Activated CD8-positive, alpha-beta T cell treated with anti-CD3 and anti-CD28 coated beads, Interleukin-2, amount 10 ng/mL, durations not matched to agents 7 days and 5 days (primary cell): ENCODE data around the gene HLA-DRA. TPM values are rescaled to one million over a fixed set of nuclear protein-coding genes. Genes with fewer than 3 reads are reported as not detected.
"Not testable (repeated sequence)": the region's sequence is repeated elsewhere in the genome, so short reads cannot be mapped to it uniquely, and the experiment has no call there.

Source experiments
- ATAC-seq: fragments of 150-1000 bp; cut with Tn5 transposase; one replicate; pipeline ENCODE4 v1.10.0; 2021; ENCODE audit warnings: moderate library complexity
- CTCF ChIA-PET: fragments of 350-600 bp; sonication (Branson Sonifier 250); formaldehyde crosslinking; loops from one replicate; lab custom pipeline; 2021; ENCODE audit warnings: antibody characterized with exemption; lab: Charles Lee
- POLR2A ChIA-PET: fragments of 350-600 bp; sonication (Branson Sonifier 250); formaldehyde crosslinking; loops from one replicate; lab custom pipeline; 2021; ENCODE audit warnings: antibody characterized with exemption; lab: Charles Lee
- DNase-seq: peaks from one replicate; pipeline ENCODE4 v3.0.0-alpha.2; 2020
- H3K27ac Mint-ChIP-seq: one replicate; pipeline ENCODE4 v1.8.0; 2021; ENCODE audit warnings: mild to moderate bottlenecking, mixed read lengths
- H3K27me3 Mint-ChIP-seq: one replicate; pipeline ENCODE4 v1.8.0; 2021; ENCODE audit warnings: low read depth, mixed read lengths
- H3K36me3 Mint-ChIP-seq: one replicate; pipeline ENCODE4 v1.8.0; 2021; ENCODE audit warnings: low read depth, mixed read lengths
- H3K4me1 Mint-ChIP-seq: one replicate; pipeline ENCODE4 v1.8.0; 2021; ENCODE audit warnings: low read depth, mixed read lengths
- H3K4me3 Mint-ChIP-seq: one replicate; pipeline ENCODE4 v1.8.0; 2021; ENCODE audit warnings: mild to moderate bottlenecking, mixed read lengths
- H3K9me3 Mint-ChIP-seq: one replicate; pipeline ENCODE4 v1.8.0; 2022; ENCODE audit warnings: mixed read lengths; ENCODE audit not compliant: insufficient read depth
- total RNA-seq, 2 experiments: library from RNA; stranded (reverse); gene quantifications; one replicate each; pipeline ENCODE4 v1.2.3, GENCODE V29; 2021

Gene HLA-DRA
- total RNA-seq, 2 experiments from 2014 or later = 30.9 to 31.3 TPM

GRCh38 chr6:32433950-32434349 lies 5.7 kb upstream of the HLA-DRA start:
- H3K4me1 Mint-ChIP-seq, H3K4me3 Mint-ChIP-seq, H3K27ac Mint-ChIP-seq, H3K9me3 Mint-ChIP-seq, ATAC-seq, H3K36me3 Mint-ChIP-seq, DNase-seq, POLR2A ChIA-PET: not testable (repeated sequence)
- CTCF ChIA-PET = interaction anchor here (0.6 to 3.1 kb wide), 4 partner anchors 20 to 434 kb away, joined by 4 to 11 read pairs (median 6); no protein-coding TSS in a partner anchor
- H3K27me3 Mint-ChIP-seq = peaks cover 24% of the 10 kb centered on the region

- ATAC-seq (no peak), DNase-seq (no peak)
- CTCF ChIA-PET = interaction anchor here (0.7 kb wide), 2 partner anchors 22 to 264 kb away, joined by 3 to 4 read pairs; no protein-coding TSS in a partner anchor
- Mint-ChIP-seq H3K36me3 (no peaks in the 10 kb centered on the region), H3K9me3 (no peaks in the 10 kb centered on the region), H3K4me1 (peaks cover 18% of the 10 kb centered on the region), H3K27ac (no peak overlapping the region), H3K27me3 (peaks cover 30% of the 10 kb centered on the region), H3K4me3 (no peak overlapping the region)
- POLR2A ChIA-PET = no interaction called here
Measured at GRCh38 chr6:32436186-32436585, 3.5 kb upstream of the HLA-DRA start.

GRCh38 chr6:32436995-32437836 lies 2.5 kb upstream of the HLA-DRA start:
- DNase-seq (no peak), ATAC-seq (no peak)
- Mint-ChIP-seq H3K27me3 (peaks cover 33% of the 10 kb centered on the region), H3K9me3 (no peaks in the 10 kb centered on the region), H3K4me3 (no peak overlapping the region), H3K36me3 (no peaks in the 10 kb centered on the region), H3K4me1 (peaks cover 18% of the 10 kb centered on the region), H3K27ac (no peak overlapping the region)
- POLR2A ChIA-PET = no interaction called here
- CTCF ChIA-PET = interaction anchor here (0.7 kb wide), 1 partner anchor 204 kb away, joined by 3 read pairs; no protein-coding TSS in a partner anchor

- ATAC-seq (no peak), DNase-seq (no peak)
- Mint-ChIP-seq H3K9me3 (no peaks in the 10 kb centered on the region), H3K4me3 (no peak overlapping the region), H3K36me3 (no peaks in the 10 kb centered on the region), H3K4me1 (peaks cover 18% of the 10 kb centered on the region), H3K27ac (no peak overlapping the region), H3K27me3 (peaks cover 33% of the 10 kb centered on the region)
- ChIA-PET CTCF (interaction anchor here (0.8 to 2.9 kb wide), 5 partner anchors 25 to 429 kb away, joined by 3 to 13 read pairs (median 5); no protein-coding TSS in a partner anchor), POLR2A (interaction anchor here (0.6 to 1.1 kb wide), 2 partner anchors 28 to 533 kb away, joined by 3 to 4 read pairs; no protein-coding TSS in a partner anchor)
Measured at GRCh38 chr6:32439139-32439538, 548 bp upstream of the HLA-DRA start.

GRCh38 chr6:32442243-32442667 lies 2.6 kb downstream of the HLA-DRA start:
- Mint-ChIP-seq H3K27me3 (peaks cover 31% of the 10 kb centered on the region), H3K9me3 (no peaks in the 10 kb centered on the region), H3K27ac (no peak overlapping the region), H3K4me3 (no peak overlapping the region), H3K36me3 (peaks cover 1% of the 10 kb centered on the region), H3K4me1 (peaks cover 18% of the 10 kb centered on the region)
- ChIA-PET POLR2A (no interaction called here), CTCF (no interaction called here)
- DNase-seq (no peak), ATAC-seq (no peak)

- Mint-ChIP-seq H3K4me3 (no peak overlapping the region), H3K27me3 (peaks cover 34% of the 10 kb centered on the region), H3K4me1 (peaks cover 18% of the 10 kb centered on the region), H3K9me3 (no peaks in the 10 kb centered on the region), H3K27ac (no peak overlapping the region), H3K36me3 (peaks cover 1% of the 10 kb centered on the region)
- ChIA-PET CTCF (no interaction called here), POLR2A (no interaction called here)
- DNase-seq (no peak), ATAC-seq (no peak)
Measured at GRCh38 chr6:32442977-32443552, 3.4 kb downstream of the HLA-DRA start.

- Mint-ChIP-seq H3K4me1 (peaks cover 13% of the 10 kb centered on the region), H3K27me3 (peaks cover 35% of the 10 kb centered on the region), H3K27ac (no peak overlapping the region), H3K4me3 (no peak overlapping the region), H3K36me3 (peaks cover 1% of the 10 kb centered on the region), H3K9me3 (no peaks in the 10 kb centered on the region)
- ATAC-seq = no peak
- no peak for DNase-seq
- POLR2A ChIA-PET = no interaction called here
- CTCF ChIA-PET = no interaction called here
Measured at GRCh38 chr6:32444433-32444832, 4.7 kb downstream of the HLA-DRA start.

GRCh38 chr6:32445321-32445854 lies 5.7 kb downstream of the HLA-DRA start:
- peaks cover 5% of the 10 kb centered on the region for H3K4me1 Mint-ChIP-seq
- POLR2A ChIA-PET = no interaction called here
- H3K27ac Mint-ChIP-seq = no peak overlapping the region
- no peaks in the 10 kb centered on the region for H3K9me3 Mint-ChIP-seq
- H3K27me3 Mint-ChIP-seq = peaks cover 42% of the 10 kb centered on the region
- DNase-seq (no peak), ATAC-seq (no peak)
- CTCF ChIA-PET = interaction anchor here (0.8 to 1.2 kb wide), 2 partner anchors 13 to 31 kb away, joined by 3 read pairs; no protein-coding TSS in a partner anchor
- H3K36me3 Mint-ChIP-seq = peaks cover 1% of the 10 kb centered on the region
- H3K4me3 Mint-ChIP-seq = no peak overlapping the region

GRCh38 chr6:32447932-32448331 lies 8.2 kb downstream of the HLA-DRA start:
- H3K27me3 Mint-ChIP-seq = peaks cover 49% of the 10 kb centered on the region
- ChIA-PET POLR2A (no interaction called here), CTCF (interaction anchor here (1.0 to 1.4 kb wide), 3 partner anchors 14 to 35 kb away, joined by 3 to 4 read pairs (median 3); no protein-coding TSS in a partner anchor)
- H3K9me3 Mint-ChIP-seq = no peaks in the 10 kb centered on the region
- DNase-seq (no peak), ATAC-seq (no peak)
- no peaks in the 10 kb centered on the region for H3K4me1 Mint-ChIP-seq
- peaks cover 1% of the 10 kb centered on the region for H3K36me3 Mint-ChIP-seq
- H3K4me3 Mint-ChIP-seq = no peak overlapping the region
- H3K27ac Mint-ChIP-seq = no peak overlapping the region

- no peak overlapping the region for H3K27ac Mint-ChIP-seq
- no peaks in the 10 kb centered on the region for H3K4me1 Mint-ChIP-seq
- POLR2A ChIA-PET = interaction anchor here (0.7 kb wide), 1 partner anchor 242 kb away, joined by 4 read pairs; no protein-coding TSS in a partner anchor
- peaks cover 1% of the 10 kb centered on the region for H3K36me3 Mint-ChIP-seq
- CTCF ChIA-PET = no interaction called here
- no peak for DNase-seq
- H3K9me3 Mint-ChIP-seq = peaks cover under 1% of the 10 kb centered on the region
- peaks cover 44% of the 10 kb centered on the region for H3K27me3 Mint-ChIP-seq
- H3K4me3 Mint-ChIP-seq = no peak overlapping the region
- ATAC-seq = no peak
Measured at GRCh38 chr6:32449088-32449736, 9.5 kb downstream of the HLA-DRA start.

GRCh38 chr6:32457054-32457453 lies 17.4 kb downstream of the HLA-DRA start:
- peaks cover 54% of the 10 kb centered on the region for H3K27me3 Mint-ChIP-seq
- POLR2A ChIA-PET = no interaction called here
- DNase-seq (no peak), ATAC-seq (no peak)
- H3K9me3 Mint-ChIP-seq = peaks cover 5% of the 10 kb centered on the region
- H3K4me3 Mint-ChIP-seq = no peak overlapping the region
- CTCF ChIA-PET = no interaction called here
- no peaks in the 10 kb centered on the region for H3K36me3 Mint-ChIP-seq
- no peak overlapping the region for H3K27ac Mint-ChIP-seq
- H3K4me1 Mint-ChIP-seq = no peaks in the 10 kb centered on the region
